CD4-positive, alpha-beta T cell treated with Interferon gamma for 1 hour (primary cell): ENCODE measurements around the gene BMP10.

Experiments
- DNase-seq: peaks from one replicate; pipeline ENCODE4 v3.0.0-alpha.2; 2020

The BMP10 gene

DNA sequence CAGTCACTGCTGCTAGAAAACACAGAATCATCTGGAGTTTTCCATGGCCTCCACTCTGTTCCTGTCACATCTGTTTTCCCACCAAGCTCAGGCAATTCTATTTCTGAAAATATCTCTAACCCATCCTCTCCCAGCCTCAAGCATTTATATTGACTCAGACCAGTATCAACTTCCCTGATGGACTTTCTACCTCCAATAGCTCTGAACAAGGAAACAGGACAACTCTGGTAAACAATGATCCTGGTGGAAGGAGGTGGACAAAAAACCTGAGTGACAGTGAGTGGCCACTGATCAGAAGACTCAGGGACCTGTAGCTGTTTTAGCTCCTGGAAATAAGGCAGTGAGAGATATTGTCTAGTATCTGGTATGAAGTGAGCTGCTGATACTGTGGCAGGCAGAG, 23.4 kb downstream of the BMP10 start:
- no peak for DNase-seq

GRCh38 chr2:68846091-68846490, 25.1 kb downstream of the BMP10 start:
- DNase-seq, result no peak

DNA sequence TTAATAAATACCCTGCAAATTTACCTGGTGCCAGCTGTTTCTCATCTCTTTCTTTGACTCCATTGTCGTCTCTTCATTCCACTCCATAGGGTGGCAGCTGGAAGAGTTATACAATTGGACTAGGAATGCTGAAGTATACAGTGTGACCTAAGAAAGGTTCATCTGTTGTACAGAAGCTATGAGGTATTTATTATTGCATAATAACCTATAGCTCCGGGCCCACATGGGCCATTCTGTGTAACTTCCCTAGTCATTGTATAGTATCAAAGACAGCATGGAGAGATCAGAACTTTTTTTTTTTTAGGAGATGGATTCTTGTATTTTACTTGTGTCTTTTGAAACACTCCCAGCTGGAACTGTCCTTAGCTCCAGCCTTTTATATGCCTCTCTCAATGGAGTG, 26.2 kb downstream of the BMP10 start:
- no peak for DNase-seq

DNA sequence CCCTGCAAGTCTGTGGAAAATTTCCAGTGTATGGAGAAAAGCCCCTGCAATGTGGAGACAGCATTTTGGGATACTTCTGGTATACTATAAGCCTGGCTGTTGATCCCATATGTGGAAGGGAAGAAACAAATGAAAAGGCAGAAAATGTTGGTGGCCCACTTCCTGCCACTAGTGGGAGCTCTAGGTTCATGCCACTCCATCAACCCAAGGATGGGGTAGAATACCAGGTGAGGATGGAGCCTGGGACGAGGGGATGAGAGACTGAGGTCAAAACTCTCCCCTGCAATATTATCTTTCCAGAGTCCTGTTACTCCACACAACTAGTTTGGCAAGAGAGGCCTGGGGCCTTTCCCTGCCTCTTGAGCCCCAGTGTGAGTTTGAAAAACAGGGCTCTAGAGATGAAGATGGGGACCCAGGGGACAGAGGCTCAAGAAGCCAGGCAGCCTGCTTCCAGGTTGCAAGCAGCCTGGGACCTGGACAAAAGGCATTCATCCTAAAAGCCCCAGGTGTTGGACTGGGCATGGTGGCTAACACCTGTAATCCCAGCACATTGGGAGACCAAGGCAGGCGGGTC, 31.9 kb downstream of the BMP10 start:
- DNase-seq, result no peak

GRCh38 chr2:68838641-68839040, 32.6 kb downstream of the BMP10 start:
- no peak for DNase-seq

DNA sequence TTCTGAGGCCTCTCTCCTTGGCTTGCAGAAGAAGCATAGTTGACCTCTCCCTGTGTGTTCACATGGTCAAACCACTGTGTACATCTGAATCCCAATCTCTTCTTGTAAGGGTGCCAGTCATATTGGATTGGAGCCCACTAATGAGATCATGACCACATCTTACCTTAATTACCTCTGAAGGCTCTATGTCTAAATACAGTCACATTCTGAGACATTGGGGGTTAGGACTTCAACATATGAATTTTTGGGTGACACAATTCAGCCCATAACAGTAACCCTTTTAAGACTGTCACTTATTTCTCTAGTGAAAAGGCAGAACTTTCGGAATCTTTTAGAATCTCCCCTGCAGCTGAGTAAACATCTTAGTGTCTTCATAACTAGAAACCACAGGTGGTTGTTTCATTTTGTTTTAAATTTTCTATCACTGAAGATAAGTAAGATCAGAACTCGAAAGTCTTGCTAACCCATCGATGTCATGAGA, 33.3 kb downstream of the BMP10 start:
- DNase-seq, result no peak

GRCh38 chr2:68837164-68837860, 33.9 kb downstream of the BMP10 start:
- peak; percentile 72 for DNase-seq

GRCh38 chr2:68835621-68836020, 35.6 kb downstream of the BMP10 start:
- DNase-seq, result no peak

DNA sequence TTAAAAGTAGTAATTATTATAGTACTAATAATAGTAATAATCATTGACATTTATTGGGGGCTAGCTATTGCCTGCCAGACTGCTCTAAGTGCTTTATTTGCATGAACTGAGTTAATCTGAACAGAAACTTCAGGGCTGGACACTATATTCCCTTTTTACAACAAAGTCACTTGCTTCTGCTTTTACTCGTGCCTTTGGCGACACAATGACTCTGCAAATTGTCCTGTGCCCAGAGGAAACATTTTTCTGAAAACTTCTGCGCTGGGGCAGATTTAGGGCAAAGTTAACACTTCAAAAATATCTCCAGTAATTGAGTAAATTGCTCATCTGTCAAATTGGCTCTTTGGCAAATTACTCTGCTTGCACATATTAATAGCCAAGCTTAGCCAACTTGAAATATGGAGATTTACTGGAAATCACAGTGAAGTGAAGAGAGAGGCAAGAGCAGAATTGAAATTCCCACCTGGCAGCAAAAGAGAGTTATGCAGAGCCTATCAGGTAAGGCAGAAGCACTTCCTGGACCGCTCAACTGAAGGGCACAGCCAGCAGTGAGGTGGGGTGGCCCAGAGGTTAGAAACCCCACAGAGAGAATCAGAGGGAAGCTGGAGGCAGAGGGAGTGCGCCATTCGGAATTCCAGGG, 36.3 kb downstream of the BMP10 start:
- DNase-seq, result peak; percentile 14

DNA sequence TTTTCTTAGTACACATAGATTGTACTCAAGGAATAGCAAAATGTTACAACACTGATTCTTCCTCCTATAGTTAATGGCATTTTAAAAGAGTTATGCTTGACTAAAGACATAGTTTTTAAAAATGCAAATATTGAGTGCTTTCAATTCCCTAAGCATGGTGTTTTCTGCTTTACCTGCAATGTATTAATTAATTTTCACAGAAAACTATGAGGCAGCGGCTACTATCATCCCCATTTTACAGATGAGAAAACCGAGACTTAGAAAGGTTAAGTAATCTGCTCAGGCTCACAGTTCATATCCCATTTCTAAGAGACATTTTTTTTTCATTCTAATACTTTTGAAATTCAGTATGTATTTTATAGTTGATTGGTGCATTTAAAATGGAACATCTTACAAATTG, 38.0 kb downstream of the BMP10 start:
- DNase-seq, result no peak

DNA sequence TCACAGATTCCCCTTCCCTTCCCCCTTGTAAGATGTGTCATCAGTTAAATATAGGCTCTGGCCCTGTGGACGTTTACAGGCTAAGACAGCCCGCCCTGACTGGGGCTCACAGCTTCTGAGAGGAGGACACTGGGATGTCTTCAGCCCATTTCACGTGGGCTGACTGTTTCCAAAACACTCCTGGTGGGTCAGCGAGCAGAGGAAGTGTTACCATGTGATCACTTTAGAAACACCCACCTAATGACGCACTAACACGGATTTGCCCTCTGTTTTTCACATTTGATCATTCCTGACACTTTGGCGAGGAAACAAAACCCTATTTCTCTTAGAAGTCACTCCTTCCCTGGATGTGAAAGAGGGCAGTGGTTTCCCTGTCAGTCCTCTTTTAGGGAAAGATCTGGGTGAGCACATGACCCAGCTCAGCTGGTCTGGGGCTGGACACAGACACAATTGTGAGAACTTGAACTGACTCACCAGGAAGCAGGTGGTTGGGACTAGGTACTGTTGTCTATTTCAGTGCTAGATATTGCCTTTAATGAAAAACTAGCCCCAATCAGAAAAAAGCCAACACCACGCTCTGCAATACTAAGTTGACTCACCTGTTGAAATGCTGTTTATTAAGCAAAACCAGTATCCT, 38.8 kb downstream of the BMP10 start:
- peak; percentile 80 for DNase-seq

DNA sequence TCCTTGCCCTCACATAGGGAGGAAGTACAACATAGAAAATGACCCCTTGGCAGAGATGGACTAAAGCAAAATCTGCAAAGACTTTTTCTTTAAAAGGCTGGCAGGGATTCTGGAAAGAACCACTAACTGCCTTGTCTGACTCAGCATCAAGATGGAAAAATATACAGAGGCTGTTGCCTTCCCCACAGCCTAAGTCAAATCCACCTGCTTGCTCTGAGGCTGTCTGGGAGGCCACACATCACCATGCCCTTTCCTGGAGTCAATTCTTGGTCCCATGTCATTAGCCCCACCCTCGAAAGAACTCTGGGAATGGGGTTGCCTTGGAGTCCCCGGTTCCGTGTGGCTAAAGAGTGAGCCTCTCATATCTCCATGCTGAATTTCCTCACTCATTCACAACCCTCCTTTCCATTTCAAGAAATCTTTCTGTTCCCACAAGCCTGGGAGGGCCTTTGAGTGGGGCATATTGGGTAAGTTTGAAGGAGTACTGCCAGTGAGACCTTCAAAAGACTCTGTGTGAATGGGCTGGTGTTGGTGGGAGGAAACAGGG, 39.4 kb downstream of the BMP10 start:
- DNase-seq, result no peak

GRCh38 chr2:68829749-68830148, 41.4 kb downstream of the BMP10 start:
- no peak for DNase-seq

DNA sequence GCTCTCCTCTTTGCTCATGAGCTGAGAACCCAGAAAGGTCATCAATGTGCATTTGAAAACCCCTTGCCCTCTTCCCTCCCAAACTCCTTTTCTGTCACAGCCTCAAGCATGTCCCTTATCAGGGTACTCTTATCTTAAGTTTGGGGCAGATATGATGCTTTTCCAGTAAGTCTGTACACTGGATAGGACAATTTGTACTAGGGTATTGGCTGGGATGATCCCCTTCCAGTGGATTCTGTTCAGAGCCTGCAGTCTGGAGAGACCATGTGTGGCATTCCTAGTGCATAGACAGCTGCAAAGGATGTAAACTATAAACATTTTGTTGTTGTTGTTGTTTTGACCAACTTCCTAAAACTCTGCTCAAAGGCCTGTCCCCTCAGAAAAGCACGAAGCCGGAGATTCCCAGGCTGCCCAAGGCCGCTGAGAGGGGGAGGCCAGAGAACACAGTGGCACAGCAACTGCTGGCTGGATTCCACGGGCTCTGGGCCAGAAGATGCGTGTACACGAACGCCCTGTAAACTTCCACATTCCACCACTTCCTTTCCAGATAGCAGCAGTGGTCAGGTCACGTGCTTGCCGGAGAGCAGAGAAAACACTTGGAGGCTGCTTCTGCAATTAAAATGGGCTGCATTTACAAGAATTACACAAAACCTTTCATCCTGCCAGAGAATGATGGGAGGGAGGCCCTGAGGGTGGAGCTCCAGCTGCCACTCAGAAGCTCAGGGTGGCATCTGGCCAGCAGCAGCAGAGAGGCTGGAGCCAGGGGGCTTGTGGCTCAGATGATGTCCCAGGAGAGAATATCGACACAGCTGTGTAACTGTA, 42.1 kb downstream of the BMP10 start:
- peak; percentile 79 for DNase-seq

DNA sequence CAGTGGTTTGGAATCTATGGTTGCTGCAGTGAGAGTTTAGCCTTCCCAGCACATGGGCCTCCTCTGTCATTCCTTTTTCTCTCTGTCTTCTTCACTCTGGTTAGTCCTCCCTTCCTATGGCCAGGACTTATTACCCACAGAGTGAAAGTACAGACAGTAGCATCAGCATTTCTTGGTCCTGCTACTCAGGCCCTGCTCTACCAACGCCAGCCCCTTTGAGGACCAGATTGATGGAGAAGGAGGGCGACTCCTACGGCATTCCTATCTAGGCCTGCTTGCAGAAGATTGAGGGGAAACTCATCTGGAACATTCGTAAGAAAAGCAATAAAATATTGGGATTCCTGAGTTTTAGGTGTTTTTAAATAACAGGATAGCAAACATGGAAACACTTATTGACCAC, 43.5 kb downstream of the BMP10 start:
- no peak for DNase-seq

- DNase-seq, result no peak
Observed at GRCh38 chr2:68825866-68826265, 45.3 kb downstream of the BMP10 start.

DNA sequence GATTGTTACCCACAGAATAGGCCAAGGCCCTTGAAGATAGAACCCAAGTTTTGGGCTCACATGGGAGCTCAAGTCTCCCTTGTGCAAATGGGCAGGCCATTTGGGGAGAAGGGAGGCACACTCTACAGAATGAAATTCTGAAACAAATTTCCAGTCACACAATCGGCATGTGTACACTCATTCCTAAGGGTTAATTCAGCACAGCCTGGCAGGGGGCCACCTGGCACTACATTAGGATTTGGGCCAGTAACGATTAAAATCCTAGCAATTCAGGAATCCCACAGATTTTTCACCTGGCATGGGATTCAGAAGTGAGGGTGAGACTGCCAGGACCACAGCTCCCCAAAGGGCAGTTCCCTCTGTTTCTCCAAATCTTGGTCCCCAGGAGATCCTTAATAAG, 46.4 kb downstream of the BMP10 start:
- DNase-seq, result no peak

- no peak for DNase-seq
Observed at GRCh38 chr2:68822207-68822872, 48.9 kb downstream of the BMP10 start.

- DNase-seq, result no peak
Observed at GRCh38 chr2:68819556-68819955, 51.6 kb downstream of the BMP10 start.

DNA sequence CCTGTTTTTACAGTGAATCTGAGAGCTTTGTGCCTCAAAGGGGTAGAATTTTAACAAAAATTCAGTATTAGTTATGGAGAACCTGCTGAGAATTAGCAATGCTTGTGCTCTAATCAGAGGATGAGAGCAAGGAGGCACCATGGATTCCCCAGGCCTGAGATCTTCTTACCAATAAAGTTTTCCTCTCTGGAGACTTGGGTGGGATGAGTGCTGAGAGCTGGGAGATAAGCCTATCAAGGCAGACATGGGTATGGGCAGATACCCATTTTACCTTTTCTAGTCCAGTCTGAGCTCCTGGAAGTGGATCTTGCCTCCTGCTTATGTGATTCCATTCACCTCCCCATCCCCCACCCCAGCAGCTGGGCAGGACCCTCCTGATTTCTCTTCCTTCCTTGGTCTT, 53.9 kb downstream of the BMP10 start:
- DNase-seq, result no peak
